ENCODE measurements around the gene MRI1. TPM values are rescaled to one million over a fixed set of nuclear protein-coding genes. Genes with fewer than 3 reads are reported as not detected.

Gene MRI1
- polyA plus RNA-seq, 3 donors from 2014 or later, result 6.5 to 16.9 TPM; not detected in 1

GRCh38 chr19:13807421-13808021 is 43.2 kb downstream of the MRI1 start:
- DNase-seq, result no peak
- no peaks in the 10 kb centered on the region for H3K9me3 Mint-ChIP-seq
- no peak overlapping the region for H3K27ac Mint-ChIP-seq
- peaks cover 0 to 5% (median 0%) of the 10 kb centered on the region in 3 donors for H3K36me3 Mint-ChIP-seq
- H3K4me3 Mint-ChIP-seq, result no peak overlapping the region
- peaks cover 0 to 3% (median 2%) of the 10 kb centered on the region in 3 donors for H3K27me3 Mint-ChIP-seq (ENCODE audit: low read depth in 3 of 3)
- H3K4me1 Mint-ChIP-seq, result no peaks in the 10 kb centered on the region

- DNase-seq, result no peak
- Mint-ChIP-seq H3K27me3 (ENCODE audit: low read depth in 3 of 3) (peaks cover 0 to 3% (median 2%) of the 10 kb centered on the region in 3 donors), H3K27ac (no peak overlapping the region), H3K36me3 (peaks cover 0 to 7% (median 5%) of the 10 kb centered on the region in 3 donors), H3K4me3 (no peak overlapping the region), H3K9me3 (no peaks in the 10 kb centered on the region), H3K4me1 (no peaks in the 10 kb centered on the region)
Measured at GRCh38 chr19:13808856-13809255, 44.5 kb downstream of the MRI1 start.

- H3K27me3 Mint-ChIP-seq (ENCODE audit: low read depth in 3 of 3), result peaks cover 0 to 3% (median 2%) of the 10 kb centered on the region in 3 donors
- no peak for DNase-seq
- no peak overlapping the region for H3K27ac Mint-ChIP-seq
- H3K4me1 Mint-ChIP-seq, result no peaks in the 10 kb centered on the region
- no peak overlapping the region for H3K4me3 Mint-ChIP-seq
- H3K9me3 Mint-ChIP-seq, result no peaks in the 10 kb centered on the region
- H3K36me3 Mint-ChIP-seq, result peaks cover 0 to 7% (median 5%) of the 10 kb centered on the region in 3 donors
Measured at GRCh38 chr19:13812544-13812943, 48.2 kb downstream of the MRI1 start.

GRCh38 chr19:13813147-13813546 is 48.8 kb downstream of the MRI1 start:
- Mint-ChIP-seq H3K27ac (no peak overlapping the region), H3K4me1 (no peaks in the 10 kb centered on the region), H3K4me3 (no peak overlapping the region)

DNA sequence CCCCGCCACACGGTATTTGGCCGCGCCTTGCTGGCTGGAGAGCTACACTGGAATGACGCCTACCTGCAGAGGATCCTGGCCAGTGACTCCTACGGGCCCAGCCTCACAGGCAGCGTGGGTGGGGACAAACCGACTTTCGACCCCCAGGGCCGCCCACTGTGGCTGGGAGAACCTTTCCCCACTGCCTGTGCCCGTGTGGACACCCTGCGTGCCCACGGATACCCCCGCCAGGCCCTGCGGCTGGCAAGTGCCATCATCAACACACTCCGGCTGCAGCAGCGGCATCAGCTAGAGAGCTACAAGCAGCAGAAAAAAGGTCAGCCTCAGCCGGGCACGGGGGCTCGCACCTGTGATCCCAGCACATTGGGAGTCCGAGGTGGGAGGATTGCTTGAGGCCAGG is 50.2 kb downstream of the MRI1 start:
- Mint-ChIP-seq H3K36me3 (peaks cover 0 to 5% (median 4%) of the 10 kb centered on the region in 3 donors), H3K4me1 (peaks cover 0 to 2% of the 10 kb centered on the region in 2 donors), H3K27me3 (ENCODE audit: low read depth in 3 of 3) (peaks cover 0 to 2% (median 0%) of the 10 kb centered on the region in 3 donors), H3K4me3 (no peak overlapping the region), H3K9me3 (no peaks in the 10 kb centered on the region), H3K27ac (no peak overlapping the region)
- DNase-seq, result no peak

More at GRCh38 chr19:13813147-13813546, 48.8 kb downstream of the MRI1 start:
- Mint-ChIP-seq H3K9me3 (no peaks in the 10 kb centered on the region), H3K27me3 (ENCODE audit: low read depth in 3 of 3) (peaks cover 0 to 3% (median 2%) of the 10 kb centered on the region in 3 donors), H3K36me3 (peaks cover 0 to 7% (median 5%) of the 10 kb centered on the region in 3 donors)
- no peak for DNase-seq

DNA sequence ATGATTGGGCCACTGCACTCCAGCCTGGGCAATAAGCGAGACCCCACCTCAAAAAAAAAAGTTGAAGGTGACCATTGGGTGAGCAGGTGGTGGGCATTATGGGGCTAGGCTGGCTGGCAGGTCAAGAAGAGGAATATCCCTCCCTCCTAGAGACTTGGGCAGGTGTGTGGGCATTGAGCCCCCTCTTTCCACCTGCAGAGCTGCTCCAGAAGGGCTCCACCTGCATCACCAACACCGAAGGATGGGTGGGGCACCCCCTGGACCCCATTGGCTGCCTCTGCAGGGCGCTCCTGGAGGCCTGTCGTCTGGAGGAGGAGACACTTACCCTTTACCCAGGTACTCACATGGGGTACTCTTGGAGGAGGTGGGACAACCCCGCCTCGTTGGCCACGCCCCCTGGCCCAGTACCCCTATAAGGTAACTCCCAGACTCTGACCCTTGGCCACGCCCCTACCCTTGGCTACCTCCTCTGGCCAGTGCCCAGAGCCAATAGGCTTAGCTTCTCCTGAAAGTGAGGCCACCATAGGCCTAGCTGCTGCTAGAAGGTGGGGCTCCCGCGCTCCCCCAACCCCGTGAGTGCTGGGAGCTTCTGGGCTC is 52.8 kb downstream of the MRI1 start:
- Mint-ChIP-seq H3K27ac (no peak overlapping the region), H3K9me3 (no peaks in the 10 kb centered on the region), H3K4me3 (no peak overlapping the region), H3K27me3 (ENCODE audit: low read depth in 3 of 3) (peaks cover 0 to 2% (median 0%) of the 10 kb centered on the region in 3 donors), H3K4me1 (peaks cover 0 to 2% of the 10 kb centered on the region in 2 donors), H3K36me3 (peaks cover 4 to 9% (median 9%) of the 10 kb centered on the region in 3 donors)
- DNase-seq, result no peak

GRCh38 chr19:13817615-13818371 is 53.5 kb downstream of the MRI1 start:
- Mint-ChIP-seq H3K36me3 (peaks cover 4 to 10% (median 9%) of the 10 kb centered on the region in 3 donors), H3K4me3 (no peak overlapping the region), H3K27me3 (ENCODE audit: low read depth in 3 of 3) (peaks cover 0 to 2% (median 0%) of the 10 kb centered on the region in 3 donors), H3K27ac (no peak overlapping the region), H3K9me3 (no peaks in the 10 kb centered on the region), H3K4me1 (peaks cover 0 to 2% of the 10 kb centered on the region in 2 donors)
- no peak for DNase-seq

- Mint-ChIP-seq H3K4me3 (no peak overlapping the region), H3K27ac (no peak overlapping the region), H3K4me1 (peaks cover 0 to 2% of the 10 kb centered on the region in 2 donors), H3K36me3 (peaks cover 3 to 14% (median 4%) of the 10 kb centered on the region in 3 donors), H3K9me3 (no peaks in the 10 kb centered on the region), H3K27me3 (ENCODE audit: low read depth in 3 of 3) (peaks cover 0 to 2% (median 2%) of the 10 kb centered on the region in 3 donors)
- DNase-seq, result no peak
Measured at GRCh38 chr19:13819238-13819637, 54.9 kb downstream of the MRI1 start.

DNA sequence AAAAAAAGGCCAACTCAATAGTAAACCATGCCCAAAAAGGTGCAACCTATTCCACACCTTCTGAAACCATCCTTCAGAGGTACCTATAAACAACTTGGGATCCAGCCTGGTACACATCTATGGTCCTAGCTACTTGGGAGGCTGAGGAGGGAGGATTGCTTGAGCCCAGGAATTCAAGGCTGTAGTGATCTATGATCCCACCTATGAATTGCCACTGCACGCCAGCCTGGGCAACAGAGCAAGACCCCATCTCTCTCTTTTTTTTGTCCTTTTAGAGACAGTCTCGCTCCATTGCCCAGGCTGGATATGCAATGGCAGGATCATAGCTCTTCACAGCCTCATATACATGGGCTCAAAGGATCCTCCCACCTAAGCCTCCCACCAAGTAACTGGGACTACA is 57.0 kb downstream of the MRI1 start:
- no peaks in the 10 kb centered on the region for H3K9me3 Mint-ChIP-seq
- peaks cover 0 to 5% of the 10 kb centered on the region in 2 donors for H3K4me1 Mint-ChIP-seq
- H3K36me3 Mint-ChIP-seq, result peaks cover 4 to 14% (median 8%) of the 10 kb centered on the region in 3 donors
- peaks cover 0 to 3% (median 2%) of the 10 kb centered on the region in 3 donors for H3K27me3 Mint-ChIP-seq (ENCODE audit: low read depth in 3 of 3)
- no peak overlapping the region for H3K27ac Mint-ChIP-seq
- no peak for DNase-seq
- no peak overlapping the region for H3K4me3 Mint-ChIP-seq

GRCh38 chr19:13823256-13823655 is 58.9 kb downstream of the MRI1 start:
- Mint-ChIP-seq H3K27ac (peak overlapping the region in 1 of 6 donors; percentile 7), H3K4me1 (peaks cover 0 to 5% of the 10 kb centered on the region in 2 donors), H3K9me3 (no peaks in the 10 kb centered on the region), H3K27me3 (ENCODE audit: low read depth in 3 of 3) (peaks cover 0 to 3% (median 2%) of the 10 kb centered on the region in 3 donors), H3K36me3 (peaks cover 4 to 18% (median 8%) of the 10 kb centered on the region in 3 donors), H3K4me3 (no peak overlapping the region)
- no peak for DNase-seq

Other genes with a start within 250 kb of the MRI1 start
- gene C19orf53, start 9.9 kb downstream of the MRI1 start, polyA plus RNA-seq, result 100 to 1,000 TPM; 178 to 259 (median 185) TPM
- 1 to 10 TPM in 1 of 3 donors, under 1 TPM in 1, not detected in 1; 0.62 to 1.2 TPM for gene ZSWIM4, start 30.9 kb downstream of the MRI1 start, polyA plus RNA-seq
- not detected for gene NANOS3, start 112.6 kb downstream of the MRI1 start, polyA plus RNA-seq
- gene BRME1, start 141.6 kb downstream of the MRI1 start, polyA plus RNA-seq, result 10 to 100 TPM in 1 of 3 donors, 1 to 10 TPM in 2; 2.7 to 12.2 (median 6.9) TPM
- 10 to 100 TPM in 1 of 3 donors, 1 to 10 TPM in 2; 1.5 to 19.2 (median 5.8) TPM for gene CC2D1A, start 141.7 kb downstream of the MRI1 start, polyA plus RNA-seq
- gene PODNL1, start 173.9 kb downstream of the MRI1 start, polyA plus RNA-seq, result not detected
- 1 to 10 TPM; 2.4 to 9.4 (median 4.2) TPM for gene DCAF15, start 188.0 kb downstream of the MRI1 start, polyA plus RNA-seq
- gene RFX1, start 241.8 kb downstream of the MRI1 start, polyA plus RNA-seq, result 1 to 10 TPM in 1 of 3 donors, under 1 TPM in 2; 0.21 to 1.5 (median 0.66) TPM

Data from immature natural killer cell (primary cell).